ENCODE results near the gene ZFAND3.

DNA sequence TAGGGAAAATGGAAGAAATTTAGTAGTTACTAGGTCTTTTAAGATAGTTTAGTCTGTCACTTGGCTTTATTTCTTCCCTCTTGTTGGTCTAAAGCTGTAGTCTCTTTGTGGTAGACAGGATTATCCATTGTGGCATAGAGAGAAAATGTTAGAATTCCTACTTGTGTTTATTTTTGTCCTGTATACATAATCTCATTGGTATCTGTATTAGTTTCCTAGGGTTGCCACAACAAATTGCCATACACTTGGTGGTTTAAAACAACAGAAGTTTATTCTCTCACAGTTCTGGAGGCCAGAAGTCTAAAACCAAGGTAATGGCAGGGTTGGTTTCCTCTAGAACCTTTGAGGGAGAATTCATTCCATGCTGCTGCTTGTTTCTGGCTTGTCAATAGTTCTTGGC lies 119.4 kb downstream of the ZFAND3 start:
- TF ChIP-seq CTCF (conservative IDR thresholded peaks at IDR 0.05 in 1 of 2, IDR thresholded peaks at IDR 0.05 in 1 of 2; ENCODE audit: low read depth in 1 of 2, low read length in 2 of 2) (no peak), EZH2 (IDR thresholded peaks at IDR 0.05; ENCODE audit: low read length, missing control alignments) (no peak)

All from fibroblast of lung (primary cell).